CD4-positive, alpha-beta T cell (primary cell): ENCODE measurements around the gene CD74. TPM values are rescaled to one million over a fixed set of nuclear protein-coding genes. Genes with fewer than 3 reads are reported as not detected.

ENCODE experiments used
- ATAC-seq: fragments of 200-7000 bp; cut with Tn5 transposase; one replicate; pipeline ENCODE4 v1.10.0; 2022; ENCODE audit warnings: mild to moderate bottlenecking; ENCODE audit not compliant: poor library complexity
- CTCF ChIA-PET: fragments of 350-600 bp; sonication (Branson Sonifier 250); formaldehyde crosslinking; loops from one replicate; lab custom pipeline; 2021; ENCODE audit warnings: antibody characterized with exemption, inconsistent platforms; lab: Charles Lee
- POLR2A ChIA-PET: fragments of 350-600 bp; sonication (Branson Sonifier 250); formaldehyde crosslinking; loops from one replicate; lab custom pipeline; 2021; ENCODE audit warnings: antibody characterized with exemption, inconsistent platforms; lab: Charles Lee
- DNase-seq, 14 experiments: peaks; one replicate each; pipeline ENCODE4 v3.0.0-alpha.2; 2013 to 2020; ENCODE audit warnings: mixed read lengths in 2 of 14
- H3K27ac ChIP-seq, 2 donors: one replicate each; pipeline versions ENCODE4 v1.5.1 to v1.7.0; 2013; ENCODE audit warnings: low read length in 2 of 2, low read depth in 1 of 2, mild to moderate bottlenecking in 1 of 2
- H3K27me3 ChIP-seq, 2 experiments: 1 replicate in 1 of 2; 2 replicates in 1 of 2; pipeline versions ENCODE4 v1.6.1 to v1.7.0; 2013; ENCODE audit warnings: low read length in 2 of 2, control low read depth in 1 of 2, mild to moderate bottlenecking in 1 of 2, moderate library complexity in 1 of 2; ENCODE audit not compliant: insufficient read depth in 2 of 2, control insufficient read depth in 1 of 2
- H3K36me3 ChIP-seq: one replicate; pipeline ENCODE4 v1.6.1; 2013; ENCODE audit warnings: low read length, control low read depth; ENCODE audit not compliant: insufficient read depth
- H3K4me1 ChIP-seq: one replicate; pipeline ENCODE4 v1.6.1; 2013; ENCODE audit warnings: low read length, control low read depth; ENCODE audit not compliant: insufficient read depth
- H3K4me3 ChIP-seq: one replicate; pipeline ENCODE4 v1.5.1; 2013; ENCODE audit warnings: mild to moderate bottlenecking, low read length, moderate library complexity
- H3K9me3 ChIP-seq, 2 experiments: 1 replicate in 1 of 2; 2 replicates in 1 of 2; pipeline versions ENCODE4 v1.6.1 to v1.7.0; 2013; ENCODE audit warnings: low read length in 2 of 2, mild to moderate bottlenecking in 2 of 2, control low read depth in 1 of 2, moderate library complexity in 1 of 2; ENCODE audit not compliant: control insufficient read depth in 1 of 2, insufficient read depth in 1 of 2
- H3K27ac Mint-ChIP-seq: one replicate; pipeline ENCODE4 v1.8.0; 2020; ENCODE audit warnings: mixed read lengths
- H3K27me3 Mint-ChIP-seq: one replicate; pipeline ENCODE4 v1.8.0; 2021; ENCODE audit warnings: mixed read lengths
- H3K36me3 Mint-ChIP-seq: one replicate; pipeline ENCODE4 v1.8.0; 2021; ENCODE audit warnings: low read depth, mixed read lengths
- H3K4me1 Mint-ChIP-seq: one replicate; pipeline ENCODE4 v1.8.0; 2021; ENCODE audit warnings: low read depth, mixed read lengths
- H3K4me3 Mint-ChIP-seq: one replicate; pipeline ENCODE4 v1.8.0; 2020; ENCODE audit warnings: mild to moderate bottlenecking, mixed read lengths
- H3K9me3 Mint-ChIP-seq: one replicate; pipeline ENCODE4 v1.8.0; 2020; ENCODE audit warnings: mixed read lengths
- CTCF ChIP-seq: fragments of 200-600 bp; IDR thresholded peaks from one replicate; pipeline ENCODE4 v1.8.0; 2022; ENCODE audit warnings: antibody characterized with exemption, mild to moderate bottlenecking
- intact Hi-C, 2 experiments: fragments of 100-400 bp; cut with DNase I in 1 of 2; cut with micrococcal nuclease in 1 of 2; formaldehyde crosslinking; loops; one replicate each; pipeline versions ENCODE4 v1.15.1 to v1.9.0; 2023 to 2025; cut with DNase I, micrococcal nuclease
- total RNA-seq, 174 experiments: library from RNA in 2 of 174; stranded (reverse) in 2 of 174; gene quantifications; one replicate each; pipeline ENCODE4 v1.2.3 and lab custom pipeline; 2021 to 2026

The CD74 gene
- total RNA-seq, 2 experiments from 2014 or later = 299 to 303 TPM

- H3K27me3 ChIP-seq = no peaks in the 10 kb centered on the region
- no peaks in the 10 kb centered on the region for H3K27me3 Mint-ChIP-seq
- CTCF ChIA-PET = no interaction called here
- intact Hi-C loops = no loop called here
- peaks cover 94% of the 10 kb centered on the region for H3K36me3 ChIP-seq
- H3K27ac ChIP-seq = no peak overlapping the region
- POLR2A ChIA-PET = no interaction called here
- no peak for TF ChIP-seq CTCF
- no peak for ATAC-seq
- no peaks in the 10 kb centered on the region for H3K9me3 ChIP-seq
- no peak overlapping the region for H3K27ac Mint-ChIP-seq
- H3K9me3 Mint-ChIP-seq = no peaks in the 10 kb centered on the region
- H3K4me3 Mint-ChIP-seq = no peak overlapping the region
- no peak overlapping the region for H3K4me3 ChIP-seq
- H3K4me1 Mint-ChIP-seq = no peaks in the 10 kb centered on the region
- no peak for DNase-seq
- no peaks in the 10 kb centered on the region for H3K4me1 ChIP-seq
- H3K36me3 Mint-ChIP-seq = peaks cover 97% of the 10 kb centered on the region
Measured at GRCh38 chr5:150389531-150390266, 23.0 kb downstream of the CD74 start.

- Mint-ChIP-seq H3K9me3 (no peaks in the 10 kb centered on the region), H3K27me3 (no peaks in the 10 kb centered on the region), H3K4me1 (no peaks in the 10 kb centered on the region), H3K27ac (no peak overlapping the region), H3K36me3 (peaks cover 98% of the 10 kb centered on the region), H3K4me3 (no peak overlapping the region)
- peaks cover 96% of the 10 kb centered on the region for H3K36me3 ChIP-seq
- no peaks in the 10 kb centered on the region for H3K27me3 ChIP-seq
- intact Hi-C loops = no loop called here
- no peaks in the 10 kb centered on the region for H3K9me3 ChIP-seq
- CTCF ChIA-PET = no interaction called here
- H3K4me1 ChIP-seq = no peaks in the 10 kb centered on the region
- ATAC-seq (no peak), DNase-seq (no peak)
- POLR2A ChIA-PET = interaction anchor here (1.4 kb wide), 1 partner anchor 26 kb away, joined by 5 read pairs; the partner anchor contains the start of gene CD74
- H3K27ac ChIP-seq = no peak overlapping the region
- TF ChIP-seq CTCF = no peak
- no peak overlapping the region for H3K4me3 ChIP-seq
Measured at GRCh38 chr5:150386024-150386855, 26.5 kb downstream of the CD74 start.

- Mint-ChIP-seq H3K27me3 (no peaks in the 10 kb centered on the region), H3K9me3 (no peaks in the 10 kb centered on the region), H3K27ac (no peak overlapping the region), H3K4me1 (no peaks in the 10 kb centered on the region), H3K36me3 (peaks cover 97% of the 10 kb centered on the region), H3K4me3 (no peak overlapping the region)
- Histone ChIP-seq H3K4me3 (no peak overlapping the region), H3K36me3 (peaks cover 97% of the 10 kb centered on the region), H3K27me3 (no peaks in the 10 kb centered on the region), H3K9me3 (no peaks in the 10 kb centered on the region), H3K4me1 (no peaks in the 10 kb centered on the region), H3K27ac (no peak overlapping the region)
- no peak for TF ChIP-seq CTCF
- ATAC-seq = no peak
- DNase-seq = no peak
- intact Hi-C loops = no loop called here
- POLR2A ChIA-PET = no interaction called here
- CTCF ChIA-PET = no interaction called here
Measured at GRCh38 chr5:150384701-150385100, 28.0 kb downstream of the CD74 start.
